IPS-18c (cell line): ENCODE measurements around the gene NCAPD3.
A peak's percentile ranks its signal among the peaks of the same experiment; 100 is the strongest.

Experiments
- H3K4me3 ChIP-seq: 2 replicates; pipeline ENCODE4 v1.7.0; 2013; ENCODE audit warnings: low read depth, mild to moderate bottlenecking, low read length, moderate library complexity; ENCODE audit not compliant: insufficient read depth
- H3K9me3 ChIP-seq: one replicate; pipeline ENCODE4 v1.6.1; 2013; ENCODE audit warnings: mild to moderate bottlenecking, low read length, moderate library complexity; ENCODE audit not compliant: control insufficient read depth, insufficient read depth

NCAPD3 gene

DNA sequence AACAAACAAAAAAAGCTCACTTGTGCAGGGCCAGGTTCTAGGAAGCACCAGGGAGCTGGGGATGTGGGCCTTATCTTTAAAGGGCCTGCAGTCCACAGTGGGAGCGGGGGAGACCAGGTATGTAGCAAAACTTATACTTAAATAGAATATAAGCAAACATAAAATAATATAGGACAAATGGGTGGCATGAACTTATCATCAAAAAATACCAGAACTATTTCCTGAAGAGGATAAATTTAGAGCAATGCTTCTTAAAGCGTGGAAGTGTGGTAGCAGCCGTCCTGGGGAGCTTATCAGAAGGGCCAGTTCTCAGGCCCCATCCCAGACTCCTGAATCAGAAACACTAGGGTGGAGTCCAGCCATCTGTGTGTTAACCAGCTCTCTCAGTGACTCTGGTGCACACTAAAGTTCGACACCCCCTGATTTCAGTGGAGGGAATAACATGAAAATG lies 10.0 kb upstream of the NCAPD3 start:
- H3K9me3 ChIP-seq = no peaks in the 10 kb centered on the region
- H3K4me3 ChIP-seq = no peak overlapping the region

DNA sequence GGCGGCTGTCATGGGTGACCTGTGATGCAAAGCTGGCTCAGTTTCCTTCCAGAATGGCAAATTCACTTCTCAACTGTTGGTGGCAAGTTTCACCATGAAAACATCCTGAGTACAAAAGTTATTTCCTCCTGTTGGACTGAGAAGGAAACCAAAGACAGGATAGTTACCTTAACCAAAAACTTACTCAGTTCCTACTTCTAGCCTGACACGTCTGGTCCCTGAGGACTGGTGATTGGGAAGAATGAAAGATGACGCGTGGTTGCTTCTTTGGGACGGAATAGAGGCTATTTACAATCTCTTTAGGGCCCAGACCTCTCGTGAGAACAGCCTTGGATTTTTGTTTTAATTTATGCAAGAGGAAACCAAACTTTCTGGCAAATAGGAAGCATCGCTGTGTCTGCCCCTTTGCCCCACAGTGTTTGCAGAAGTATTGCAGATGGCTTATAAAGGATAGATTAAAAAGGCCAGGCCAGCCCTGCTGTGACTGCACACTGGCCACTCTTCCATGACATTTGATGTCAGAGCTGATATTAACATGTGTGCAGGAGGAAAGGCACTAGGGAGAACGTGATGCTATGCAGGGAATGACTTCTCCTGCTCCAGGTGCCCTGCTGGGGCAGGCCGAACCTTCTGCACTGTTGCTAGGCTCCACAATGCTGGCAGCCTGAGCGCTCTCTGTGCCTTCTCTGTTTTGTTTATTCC lies 8.3 kb upstream of the NCAPD3 start:
- H3K4me3 ChIP-seq = no peak overlapping the region

GRCh38 chr11:134230339-134230738 lies 6.6 kb upstream of the NCAPD3 start:
- no peak overlapping the region for H3K4me3 ChIP-seq

More for the DNA sequence above, 8.3 kb upstream of the NCAPD3 start:
- H3K9me3 ChIP-seq = no peaks in the 10 kb centered on the region

GRCh38 chr11:134229126-134229790 lies 5.5 kb upstream of the NCAPD3 start:
- no peak overlapping the region for H3K4me3 ChIP-seq
- H3K9me3 ChIP-seq = no peaks in the 10 kb centered on the region

More at GRCh38 chr11:134230339-134230738, 6.6 kb upstream of the NCAPD3 start:
- H3K9me3 ChIP-seq = no peaks in the 10 kb centered on the region

DNA sequence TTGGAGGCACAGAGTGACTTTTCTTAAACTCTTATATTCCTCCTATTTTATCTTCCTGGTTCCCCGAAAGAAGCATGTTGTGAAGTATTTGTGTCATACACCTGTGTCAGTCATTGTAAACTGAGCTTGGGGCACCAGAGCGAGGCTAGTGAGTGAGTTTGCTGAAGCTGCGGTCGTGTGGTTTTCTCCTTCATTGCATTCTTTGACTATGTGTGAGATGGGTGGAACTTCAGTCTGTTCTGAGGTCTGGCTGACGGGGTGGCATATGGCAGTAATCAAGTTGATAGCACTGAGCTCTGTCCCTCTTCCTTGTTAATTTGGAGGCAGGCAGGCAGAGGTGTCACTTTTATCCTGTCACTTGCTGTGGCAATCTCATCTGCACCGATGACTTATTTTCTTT lies 4.9 kb upstream of the NCAPD3 start:
- Histone ChIP-seq H3K9me3 (no peaks in the 10 kb centered on the region), H3K4me3 (no peak overlapping the region)

DNA sequence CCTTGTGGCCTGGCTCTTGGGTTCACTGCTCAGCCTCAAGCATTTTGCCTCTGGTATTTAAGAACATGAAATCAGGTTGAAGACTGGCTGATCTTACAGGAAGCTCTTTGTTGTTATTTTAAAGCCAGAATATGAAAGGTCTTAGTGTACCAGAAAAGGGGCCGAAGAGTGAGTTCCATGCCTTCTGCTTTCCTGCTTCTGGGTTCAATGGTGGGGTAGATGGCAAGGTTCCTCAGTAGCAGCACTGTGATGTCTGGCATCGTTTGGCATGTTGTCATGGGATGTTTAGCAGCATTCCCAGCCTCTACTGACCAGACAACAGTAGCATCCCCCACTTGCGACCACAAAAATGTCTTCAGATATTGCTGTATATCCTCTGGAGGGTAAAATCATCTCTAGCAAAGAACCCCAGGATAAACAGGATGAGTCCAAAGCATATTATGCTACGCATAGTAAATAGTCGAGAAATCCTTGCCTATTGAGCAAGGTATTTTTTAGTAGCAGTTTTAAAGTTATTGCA lies 3.1 kb upstream of the NCAPD3 start:
- no peak overlapping the region for H3K4me3 ChIP-seq
- H3K9me3 ChIP-seq = peaks cover 2% of the 10 kb centered on the region

DNA sequence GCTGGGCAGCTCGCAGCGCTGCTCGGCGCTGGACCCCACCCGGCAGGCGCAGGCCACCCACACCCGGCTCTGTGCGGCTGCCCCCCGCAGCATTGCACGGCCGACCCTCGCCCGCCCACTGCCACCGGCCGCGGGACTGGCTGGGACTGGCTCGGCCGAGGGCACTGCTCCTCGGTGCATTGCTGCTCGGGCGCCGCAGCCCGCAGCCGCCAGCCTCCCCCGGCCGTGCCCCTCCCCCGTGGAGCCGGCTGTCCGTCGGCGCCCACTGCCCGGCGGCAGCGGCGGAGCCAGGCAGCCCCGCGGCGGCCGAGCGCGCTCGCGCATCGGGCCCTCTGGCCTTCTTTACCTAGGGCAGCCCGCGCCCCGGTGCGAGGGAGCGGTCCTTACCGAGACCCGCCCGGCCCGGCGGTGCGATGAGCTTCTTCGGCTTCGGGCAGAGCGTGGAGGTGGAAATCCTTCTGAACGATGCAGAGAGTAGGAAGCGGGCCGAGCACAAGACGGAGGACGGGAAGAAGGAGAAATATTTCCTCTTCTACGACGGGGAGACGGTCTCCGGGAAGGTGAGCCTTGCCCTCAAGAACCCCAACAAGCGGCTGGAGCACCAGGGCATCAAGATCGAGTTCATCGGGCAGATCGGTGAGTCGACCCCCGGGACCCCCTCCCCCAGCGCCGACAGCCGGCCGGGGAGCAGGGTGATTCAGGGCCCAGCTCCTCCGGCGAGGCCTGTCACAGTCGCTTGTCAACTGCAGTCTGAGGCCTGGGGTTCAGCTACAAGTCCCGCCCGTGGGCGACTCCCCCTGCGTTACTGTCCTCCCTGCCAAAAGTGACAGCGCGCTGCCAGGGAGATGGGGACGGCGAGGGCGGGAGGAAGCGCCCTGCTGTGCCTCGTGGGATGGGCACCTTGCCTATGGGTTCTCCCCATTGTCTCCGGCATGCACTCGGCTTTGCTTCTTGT lies 1.2 kb upstream of the NCAPD3 start:
- H3K9me3 ChIP-seq = peaks cover 2% of the 10 kb centered on the region
- H3K4me3 ChIP-seq = peak overlapping the region; percentile 99

DNA sequence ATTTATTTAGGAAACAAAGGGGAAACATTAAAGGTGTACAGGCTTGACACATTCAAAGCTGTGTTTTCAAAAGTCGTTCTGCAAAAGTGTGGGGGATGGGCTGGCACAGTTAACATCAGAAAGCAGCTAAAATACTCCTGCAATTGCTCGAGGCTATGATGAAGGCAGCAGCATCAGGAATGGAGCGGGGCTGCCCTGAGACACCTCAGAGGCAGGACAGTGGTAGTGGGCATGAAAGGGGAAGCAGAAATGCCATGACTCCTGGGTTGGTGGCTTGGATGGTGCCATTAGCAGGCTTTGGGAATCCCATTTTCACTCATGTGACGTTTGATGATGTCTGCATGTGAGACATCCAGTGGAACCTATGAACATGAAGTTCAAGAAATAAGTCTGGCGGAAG lies 646 bp downstream of the NCAPD3 start:
- peaks cover 2% of the 10 kb centered on the region for H3K9me3 ChIP-seq
- H3K4me3 ChIP-seq = peak overlapping the region; percentile 99

- Histone ChIP-seq H3K4me3 (no peak overlapping the region), H3K9me3 (no peaks in the 10 kb centered on the region)
Measured at GRCh38 chr11:134216816-134217215, 7.0 kb downstream of the NCAPD3 start.

- no peaks in the 10 kb centered on the region for H3K9me3 ChIP-seq
Measured at GRCh38 chr11:134215836-134216235, 7.9 kb downstream of the NCAPD3 start.

GRCh38 chr11:134207538-134208239 lies 16.1 kb downstream of the NCAPD3 start:
- H3K4me3 ChIP-seq = no peak overlapping the region
- no peaks in the 10 kb centered on the region for H3K9me3 ChIP-seq

More at GRCh38 chr11:134215836-134216235, 7.9 kb downstream of the NCAPD3 start:
- H3K4me3 ChIP-seq = no peak overlapping the region

DNA sequence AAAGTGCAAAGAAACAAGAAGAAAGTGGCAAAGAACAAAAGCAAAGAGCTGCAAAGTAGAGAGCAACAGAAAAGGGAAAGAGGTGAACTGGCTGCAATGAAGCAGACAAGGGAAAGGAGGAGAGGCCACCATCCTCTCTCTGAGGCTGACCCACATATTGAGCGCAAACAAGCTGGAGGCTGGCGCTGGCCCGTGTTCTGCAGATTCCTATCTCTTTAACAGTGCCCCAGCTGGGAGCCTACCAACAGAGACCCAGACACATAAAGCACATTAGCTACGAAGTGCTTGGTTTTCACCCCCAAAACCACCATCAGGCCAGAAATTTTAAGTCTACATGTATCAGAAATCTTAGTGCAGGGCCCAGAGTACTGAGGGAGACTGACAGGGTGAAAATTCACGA lies 17.6 kb downstream of the NCAPD3 start:
- no peaks in the 10 kb centered on the region for H3K9me3 ChIP-seq
- H3K4me3 ChIP-seq = no peak overlapping the region

DNA sequence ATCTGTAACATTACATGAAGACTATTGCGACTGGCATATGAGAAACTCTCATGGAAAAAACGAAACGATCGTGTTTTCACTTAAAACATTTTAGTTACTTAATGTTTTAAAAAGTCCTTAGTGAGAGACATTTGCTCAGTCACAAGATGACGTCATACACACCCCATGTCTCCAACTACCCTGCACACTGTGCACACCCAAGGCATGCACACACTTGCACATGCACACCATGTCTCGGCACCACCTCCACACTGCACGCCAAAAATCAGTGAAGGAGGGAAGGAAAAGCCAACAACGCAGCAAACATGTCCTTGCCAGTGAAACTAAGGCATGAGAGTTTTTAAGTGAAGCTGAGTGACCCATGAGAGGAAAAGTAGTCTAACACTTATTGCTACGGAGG lies 18.0 kb downstream of the NCAPD3 start:
- Histone ChIP-seq H3K9me3 (no peaks in the 10 kb centered on the region), H3K4me3 (no peak overlapping the region)

DNA sequence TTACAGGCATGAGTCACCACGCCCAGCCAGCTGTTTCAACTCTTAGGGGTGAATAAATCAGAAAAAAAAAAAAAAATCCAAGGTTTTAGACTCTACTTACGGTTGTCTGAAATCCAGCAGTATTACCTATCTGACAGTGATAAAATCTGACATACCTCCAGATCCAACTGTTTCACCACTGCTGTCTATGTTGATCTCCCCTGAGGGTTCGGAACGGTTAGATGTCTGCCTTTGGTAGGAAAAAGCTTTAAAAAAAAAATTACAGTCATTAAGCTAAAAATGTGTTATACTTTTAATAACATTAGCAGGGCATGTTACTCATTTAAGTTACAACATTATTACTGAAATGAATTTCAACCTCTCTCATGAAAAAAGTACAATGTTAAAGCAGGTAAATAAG lies 21.1 kb downstream of the NCAPD3 start:
- Histone ChIP-seq H3K4me3 (no peak overlapping the region), H3K9me3 (no peaks in the 10 kb centered on the region)

DNA sequence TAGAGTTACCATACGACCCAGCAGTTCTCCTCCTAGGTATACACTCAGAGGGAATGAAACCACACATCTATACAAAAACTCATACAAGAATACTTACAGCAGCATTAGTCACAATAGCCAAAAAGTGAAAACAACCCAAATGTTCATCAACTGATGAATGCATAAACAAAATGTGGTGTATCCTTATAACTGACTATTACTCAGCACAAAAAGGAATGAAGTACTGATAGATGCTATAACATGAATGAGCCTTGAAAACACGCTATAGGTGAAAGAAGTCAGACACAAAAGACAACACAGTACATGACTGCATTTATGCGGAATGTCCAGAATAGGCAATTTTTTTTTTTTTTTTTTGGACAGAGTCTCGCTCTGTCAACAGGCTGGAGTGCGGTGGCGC lies 23.1 kb downstream of the NCAPD3 start:
- no peaks in the 10 kb centered on the region for H3K9me3 ChIP-seq
- H3K4me3 ChIP-seq = no peak overlapping the region

- no peaks in the 10 kb centered on the region for H3K9me3 ChIP-seq
- no peak overlapping the region for H3K4me3 ChIP-seq
Measured at GRCh38 chr11:134199531-134199930, 24.2 kb downstream of the NCAPD3 start.

DNA sequence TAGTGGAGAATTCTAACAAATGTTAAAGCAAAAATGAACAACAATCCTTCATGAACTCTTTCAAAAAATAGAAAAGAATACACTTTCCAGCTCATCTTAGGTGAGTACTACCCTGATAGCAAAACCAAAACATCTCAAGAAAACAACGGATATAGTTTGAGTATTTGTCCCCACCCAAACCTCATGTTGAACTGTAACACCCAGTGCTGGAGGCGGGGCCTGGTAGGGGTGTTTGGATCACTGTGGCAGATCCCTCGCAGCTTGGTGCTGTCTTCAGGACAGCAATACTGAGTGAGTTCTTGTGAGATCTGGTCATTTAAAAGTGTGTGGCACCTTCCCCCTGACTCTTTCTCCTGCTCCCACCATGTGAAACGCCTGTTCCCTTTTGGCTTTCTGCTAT lies 27.0 kb downstream of the NCAPD3 start:
- H3K4me3 ChIP-seq = no peak overlapping the region
- H3K9me3 ChIP-seq = no peaks in the 10 kb centered on the region
